Activated T-cell treated with anti-CD3 and anti-CD28 coated beads, Interleukin-2, amount 50 U/mL, for 1 hour (primary cell): ENCODE results near the gene GJB3.
"Not testable (repeated sequence)": the region's sequence is repeated elsewhere in the genome, so short reads cannot be mapped to it uniquely, and the experiment has no call there.

Experiments used
- DNase-seq: peaks from one replicate; pipeline ENCODE4 v3.0.0-alpha.2; 2020

GJB3 gene

DNA sequence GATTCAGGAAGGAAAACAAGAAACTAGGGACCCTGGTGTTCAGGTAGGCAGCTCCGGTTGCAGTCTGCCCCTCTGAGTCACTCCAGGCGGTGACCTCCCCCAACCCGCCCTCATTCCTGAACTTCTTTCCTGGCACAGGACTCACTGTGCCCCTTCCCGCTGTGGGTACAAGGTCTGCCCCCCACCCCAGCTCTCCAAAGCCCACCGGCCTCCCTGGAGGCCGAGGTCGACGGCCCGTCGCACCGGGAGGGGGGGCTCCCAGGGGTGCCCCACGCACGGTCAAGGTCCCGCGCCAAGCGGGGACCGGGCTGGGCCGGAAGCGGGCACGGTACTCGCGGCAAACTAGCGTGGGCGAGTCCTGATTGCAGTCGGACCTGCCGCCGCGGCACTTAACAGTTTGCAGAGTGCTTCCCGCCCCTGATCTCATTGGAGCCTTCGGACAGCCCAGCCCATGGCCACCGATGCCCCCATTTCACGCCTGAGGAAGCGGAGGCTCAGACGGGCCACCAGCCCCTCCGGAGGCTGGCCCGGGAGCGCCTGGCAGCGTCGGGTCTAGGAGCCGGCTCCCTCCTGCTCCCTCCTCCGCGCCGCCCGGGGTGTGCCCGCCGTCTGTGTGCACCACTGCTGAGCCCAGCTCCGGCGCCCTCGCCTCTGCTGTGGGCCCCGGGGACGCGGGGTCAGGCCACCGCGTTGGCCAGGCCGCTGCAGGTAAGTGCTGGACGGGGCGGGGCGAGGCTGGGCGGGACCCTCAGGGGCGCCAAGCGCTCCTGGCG is at the start of gene GJB3:
Gene GJB3 (plus strand): TSS at position 144 of the 773 bp plus-strand sequence. CDS start 3,549 bp downstream, outside the sequence.
- no peak for DNase-seq

DNA sequence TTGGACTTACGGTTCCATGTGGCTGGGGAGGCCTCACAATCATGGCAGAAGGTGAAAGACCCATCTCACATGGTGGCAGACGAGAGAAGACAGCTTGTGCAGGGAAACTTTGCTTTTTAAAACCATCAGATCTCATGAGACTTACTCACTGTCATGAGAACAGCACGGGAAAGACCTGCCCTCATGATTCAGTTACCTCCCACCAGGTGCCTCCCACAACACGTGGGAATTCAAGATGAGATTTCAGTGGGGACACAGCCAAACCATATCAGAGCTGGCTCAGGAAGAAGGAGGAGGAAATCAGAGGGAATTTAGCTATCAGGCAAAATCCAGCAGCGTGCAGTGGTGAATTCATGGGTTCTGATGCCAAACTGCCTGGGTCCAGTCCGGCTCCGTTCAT is 48.2 kb upstream of the GJB3 start:
- DNase-seq, result not testable (repeated sequence)

DNA sequence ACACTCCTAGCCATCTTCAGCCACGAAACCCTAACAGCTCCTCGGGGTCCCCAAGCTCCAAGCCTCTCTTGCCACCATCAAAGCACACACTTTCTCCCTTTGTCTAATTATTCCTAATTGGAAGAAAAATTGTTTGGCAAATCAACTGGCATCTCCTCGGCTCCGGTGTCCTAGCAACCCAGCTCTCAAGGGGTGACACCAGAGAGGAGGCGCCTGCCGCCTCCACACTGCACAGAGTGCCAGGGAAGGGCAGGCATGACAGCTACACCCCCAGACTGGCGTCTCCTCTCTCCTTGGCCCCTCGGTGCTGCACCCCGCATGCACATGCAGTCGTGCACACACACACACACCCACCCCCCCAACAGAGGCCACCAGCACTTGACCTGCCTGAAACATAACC is 44.3 kb upstream of the GJB3 start:
- DNase-seq, result no peak

DNA sequence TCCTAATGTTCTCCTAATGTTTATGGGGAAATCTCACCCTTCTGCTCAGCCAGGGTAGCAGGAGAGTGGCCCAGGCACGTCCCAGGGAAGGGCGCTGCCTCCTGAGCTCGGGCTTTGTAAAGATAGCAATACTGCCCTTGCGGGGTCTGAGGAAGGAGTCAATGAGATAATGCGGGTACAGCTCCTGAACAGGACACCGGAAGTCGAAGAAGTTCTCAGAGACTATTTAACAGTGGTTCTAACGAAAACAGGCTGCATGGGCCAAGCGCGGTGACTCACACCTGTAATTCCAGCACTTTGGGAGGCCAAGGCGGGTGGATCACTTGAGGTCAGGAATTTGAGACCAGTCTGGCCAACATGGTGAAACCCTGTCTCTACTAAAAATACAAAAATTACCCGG is 43.8 kb upstream of the GJB3 start:
- not testable (repeated sequence) for DNase-seq

DNA sequence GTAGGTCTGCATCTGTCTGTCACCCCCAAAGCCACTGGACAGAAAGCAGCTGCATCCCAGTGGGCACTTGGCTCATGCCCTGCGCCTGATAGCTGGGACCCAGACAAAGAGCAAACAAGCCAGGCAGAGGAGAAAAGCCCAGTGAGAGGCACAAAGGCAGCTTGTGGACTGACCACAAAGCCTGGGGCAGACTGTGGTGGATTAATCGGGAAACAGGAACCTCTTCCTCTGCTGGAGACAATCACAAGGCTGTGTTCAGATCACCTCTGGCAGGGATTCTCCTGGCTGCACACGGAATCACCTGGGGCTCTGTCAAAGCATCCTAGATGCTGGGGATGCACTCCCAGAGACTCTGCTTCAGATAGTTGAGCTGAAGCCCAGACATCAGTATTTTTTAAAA is 41.4 kb upstream of the GJB3 start:
- no peak for DNase-seq

DNA sequence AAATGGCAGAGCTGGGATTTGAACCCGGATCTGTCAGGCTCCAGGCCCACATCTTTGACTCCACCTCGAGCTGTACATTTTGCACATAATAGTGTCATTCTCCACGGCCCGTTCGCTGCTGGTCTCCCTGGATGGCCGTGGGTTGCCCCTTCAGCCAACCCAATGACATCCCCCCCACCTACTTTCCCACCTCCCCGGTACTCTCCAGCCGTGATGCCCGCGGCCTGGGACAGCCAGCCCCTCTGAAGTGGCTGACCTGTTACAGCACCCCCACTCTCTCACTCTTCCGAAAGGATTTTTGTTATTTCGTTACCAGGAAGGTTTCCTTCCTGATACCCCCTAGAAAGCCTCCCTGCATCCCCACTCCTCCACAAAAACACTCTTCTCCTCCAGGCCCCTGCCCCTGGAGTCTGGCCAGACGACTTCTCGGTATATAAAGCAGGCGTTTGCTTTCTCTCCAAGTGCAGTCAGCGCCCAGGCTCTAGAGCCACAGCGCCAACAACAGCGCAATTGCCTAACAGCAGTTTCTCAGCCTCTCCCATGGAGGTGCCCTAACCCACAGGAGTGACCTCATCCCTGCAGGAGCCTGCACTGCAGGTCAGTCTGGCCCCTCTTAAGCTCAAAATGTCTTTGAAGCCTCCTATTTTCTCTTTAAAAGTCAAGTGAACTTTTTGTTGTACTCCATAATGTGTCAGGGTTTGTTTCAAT is 40.7 kb upstream of the GJB3 start:
- no peak for DNase-seq

DNA sequence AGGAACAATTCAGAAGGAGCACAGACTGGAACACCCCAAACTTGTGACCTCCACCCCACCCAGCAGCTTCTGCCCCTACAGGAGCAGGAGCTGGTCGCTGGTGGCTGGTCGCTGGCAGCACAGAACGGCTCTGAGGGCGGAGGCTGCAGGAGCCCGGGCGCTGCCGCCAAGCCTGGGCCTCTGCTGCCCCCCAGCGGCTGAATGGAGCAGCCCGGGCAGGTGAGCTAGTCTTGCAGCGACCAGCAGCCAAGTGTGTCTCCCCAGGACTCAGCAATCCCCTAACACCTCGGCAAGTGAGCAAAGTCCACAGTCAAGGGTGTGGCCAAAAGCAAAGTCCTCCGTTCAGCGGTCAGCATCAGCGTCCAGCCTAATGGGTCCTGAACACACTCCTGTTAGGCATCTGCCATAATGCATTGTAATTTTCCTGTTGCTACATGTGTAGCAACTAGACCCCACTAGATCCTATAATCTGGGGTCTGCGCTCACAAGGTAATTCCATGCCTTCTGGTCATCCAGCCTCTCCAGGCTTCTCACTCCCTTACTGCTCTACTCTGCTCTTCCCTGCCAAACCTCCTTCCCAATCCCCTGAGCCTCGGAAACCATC is 38.2 kb upstream of the GJB3 start:
- DNase-seq, result peak; percentile 80

DNA sequence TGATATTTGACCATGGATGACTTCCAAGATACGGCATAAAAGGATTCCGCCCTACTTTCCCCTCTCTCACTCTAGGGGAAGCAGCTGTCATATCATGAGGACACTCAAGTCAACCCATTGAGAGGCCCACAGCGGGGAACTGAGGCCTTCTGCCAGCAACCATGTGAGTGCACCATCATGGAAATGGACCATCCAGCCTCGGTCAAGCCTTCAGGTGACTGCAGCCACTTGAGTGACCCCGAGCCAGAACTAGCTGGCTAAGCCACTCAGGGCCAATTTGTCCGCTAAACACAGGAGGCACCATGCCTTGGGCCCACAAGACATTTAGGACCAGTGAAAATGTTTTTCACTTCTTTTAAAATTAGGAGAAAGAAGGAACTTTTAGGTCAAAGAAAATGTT is 37.2 kb upstream of the GJB3 start:
- no peak for DNase-seq

DNA sequence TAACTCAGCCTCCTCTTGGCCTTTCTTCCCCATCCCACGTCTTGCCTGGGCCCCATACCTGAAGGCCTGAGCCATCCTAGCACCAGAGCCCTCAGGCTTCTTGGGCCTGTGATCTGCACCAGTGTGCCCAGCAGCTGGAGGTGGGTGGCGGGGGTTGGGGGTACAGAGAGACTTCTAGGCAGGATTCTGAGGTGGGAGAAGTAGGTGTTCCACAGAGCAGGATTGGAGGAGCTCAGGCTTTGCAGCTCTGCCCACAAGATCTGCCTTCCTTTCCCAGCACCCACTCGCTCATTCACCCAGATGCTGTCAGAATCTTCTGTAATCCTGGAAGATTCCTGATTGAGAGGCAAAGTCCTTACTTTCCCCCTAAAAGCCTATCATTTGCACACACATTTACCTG is 36.2 kb upstream of the GJB3 start:
- DNase-seq, result no peak

DNA sequence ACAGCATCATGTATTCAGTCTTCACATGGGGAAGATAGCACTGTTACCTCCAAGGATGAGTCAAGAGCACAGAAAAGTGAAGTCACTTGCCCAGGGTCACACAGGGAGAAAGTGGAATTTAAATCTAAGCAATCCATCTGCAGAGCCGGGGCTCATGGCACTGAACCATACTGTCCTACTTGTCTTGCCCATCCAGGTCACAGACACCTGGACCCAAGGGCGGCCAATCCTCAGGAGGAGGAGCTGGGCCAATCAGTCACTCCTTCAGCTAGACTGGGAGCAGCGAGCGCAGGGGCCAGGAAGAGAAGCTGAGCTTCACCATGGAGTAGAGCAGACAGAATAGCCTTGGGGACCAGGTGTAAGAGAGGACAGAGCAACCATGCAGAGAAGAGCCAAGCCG is 35.3 kb upstream of the GJB3 start:
- no peak for DNase-seq

DNA sequence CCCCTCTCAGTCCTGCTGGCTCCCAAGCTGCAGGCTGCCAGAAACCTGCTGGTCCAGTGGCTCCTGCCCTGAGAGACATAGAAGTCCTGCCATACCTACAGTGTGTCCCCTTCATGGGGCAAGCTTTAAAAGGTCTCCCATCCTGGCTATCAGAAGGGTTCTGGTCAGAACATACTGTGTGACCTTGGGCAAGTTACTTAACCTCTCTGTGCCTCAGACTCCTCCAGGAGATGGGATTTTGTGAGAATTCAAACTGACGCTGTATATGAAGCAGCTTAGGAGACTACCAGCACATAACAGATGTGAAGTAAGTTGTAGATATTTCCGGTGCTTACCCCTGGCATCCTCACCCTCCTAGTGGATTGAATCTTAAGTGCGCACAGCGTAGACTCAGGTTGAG is 34.9 kb upstream of the GJB3 start:
- DNase-seq, result no peak

DNA sequence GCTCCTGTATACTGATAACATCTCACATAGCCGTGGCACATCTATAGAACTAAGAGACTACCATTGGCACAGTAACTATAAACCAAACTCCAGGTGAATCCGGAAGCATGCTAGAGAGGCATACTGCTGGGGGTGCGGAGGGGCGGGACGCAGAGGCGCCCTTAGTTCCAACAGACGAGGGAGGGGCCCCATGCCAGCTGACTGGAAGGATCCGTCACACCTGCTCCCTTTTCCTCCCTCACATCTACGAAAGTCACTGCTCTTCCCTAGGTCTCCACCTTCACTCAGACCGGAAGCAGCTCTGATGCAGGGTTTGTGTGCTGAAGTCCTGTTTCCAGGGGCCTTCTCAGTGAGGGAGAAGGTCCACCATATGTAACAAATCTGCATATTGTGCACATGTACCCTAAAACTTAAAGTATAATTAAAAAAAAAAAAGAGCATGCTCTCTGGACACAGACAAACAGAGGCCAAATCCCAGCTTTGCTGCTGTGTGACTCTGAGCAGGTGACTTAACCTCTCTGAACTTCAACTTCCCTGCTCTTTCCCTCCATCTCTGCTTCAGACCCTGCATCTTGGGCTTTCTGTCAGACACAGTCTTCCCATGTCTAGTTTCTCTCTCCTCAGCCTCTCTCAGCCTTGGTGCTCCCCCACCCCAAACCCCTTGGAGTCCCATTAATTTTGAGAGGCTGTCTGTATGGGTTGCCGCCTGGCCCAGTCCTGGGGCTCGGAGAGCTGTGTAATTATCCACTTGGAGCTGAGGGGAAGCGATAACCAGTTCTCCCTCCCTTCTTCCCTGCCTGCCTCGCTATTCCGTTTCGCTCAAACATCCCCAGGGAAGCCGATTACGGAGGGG is 34.0 kb upstream of the GJB3 start:
- no peak for DNase-seq

DNA sequence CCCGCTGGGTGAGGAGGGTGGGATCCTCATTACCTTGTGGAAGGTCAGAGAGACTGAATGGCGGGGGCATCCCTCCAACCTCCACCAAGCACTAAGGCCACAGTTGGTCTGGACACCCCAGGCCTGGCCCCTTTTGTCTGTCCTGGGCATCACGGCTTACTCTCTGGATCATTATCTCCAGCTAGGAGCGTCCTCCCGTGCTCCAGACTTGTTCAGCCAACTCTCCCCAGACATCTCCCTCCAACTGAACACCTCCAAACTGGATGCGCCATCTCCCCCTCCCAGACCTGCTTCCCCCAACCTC is 33.4 kb upstream of the GJB3 start:
- DNase-seq, result no peak

DNA sequence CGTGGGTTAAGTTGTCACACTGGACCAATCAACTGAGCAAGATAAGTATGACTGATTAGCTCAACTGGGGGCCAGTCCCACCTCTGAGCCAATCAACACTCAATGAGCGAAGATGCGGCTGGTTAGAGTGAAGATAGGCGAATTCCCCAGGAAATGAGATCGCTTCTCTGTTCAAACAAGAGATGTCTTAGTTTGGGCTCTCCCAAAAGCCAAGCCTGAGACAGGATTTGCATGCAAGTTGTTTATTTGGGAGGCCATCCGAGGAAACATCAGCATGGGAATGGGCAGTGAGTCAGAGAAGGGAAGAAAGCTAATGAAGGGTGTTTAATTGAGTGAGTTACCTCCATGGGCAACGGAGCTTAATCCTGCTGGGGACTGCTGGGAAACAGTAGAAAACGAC is 31.0 kb upstream of the GJB3 start:
- DNase-seq, result no peak

DNA sequence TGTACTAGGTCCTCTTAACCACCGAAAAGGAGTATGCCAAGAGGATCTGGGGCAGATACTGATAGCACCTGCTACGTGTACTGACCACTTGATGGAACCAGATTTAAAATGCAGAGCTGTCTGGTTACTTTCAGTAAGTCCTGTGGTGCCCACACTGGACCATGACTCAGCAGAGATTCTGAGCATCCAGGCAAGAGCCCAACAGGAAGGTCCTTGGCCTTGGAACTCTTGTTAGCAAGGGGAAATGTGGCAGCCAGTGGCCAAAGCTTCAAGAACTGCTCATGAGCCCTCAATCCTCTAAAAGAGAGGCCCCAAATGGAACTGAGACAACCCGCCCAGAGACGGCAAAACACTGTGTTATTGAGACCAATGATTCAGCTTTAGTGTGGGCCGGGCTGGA is 30.4 kb upstream of the GJB3 start:
- DNase-seq, result no peak

DNA sequence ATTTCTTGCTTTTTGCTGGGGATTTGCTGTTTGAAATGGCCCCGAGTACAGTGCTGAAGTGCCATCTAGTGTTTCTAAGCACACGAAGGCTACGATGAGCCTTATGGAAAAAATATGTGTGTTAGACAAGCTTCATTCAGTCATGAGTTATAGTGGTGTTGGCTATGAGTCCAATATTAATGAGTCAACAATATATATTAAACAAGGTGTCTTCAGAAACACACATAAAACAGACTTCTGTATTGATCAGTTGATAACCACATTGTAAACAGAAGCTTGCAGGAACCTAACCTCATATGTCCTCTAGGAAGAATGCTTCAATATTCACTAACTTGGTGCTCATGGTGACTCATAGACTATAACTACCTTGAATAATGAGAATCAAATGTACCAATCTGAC is 27.9 kb upstream of the GJB3 start:
- no peak for DNase-seq

DNA sequence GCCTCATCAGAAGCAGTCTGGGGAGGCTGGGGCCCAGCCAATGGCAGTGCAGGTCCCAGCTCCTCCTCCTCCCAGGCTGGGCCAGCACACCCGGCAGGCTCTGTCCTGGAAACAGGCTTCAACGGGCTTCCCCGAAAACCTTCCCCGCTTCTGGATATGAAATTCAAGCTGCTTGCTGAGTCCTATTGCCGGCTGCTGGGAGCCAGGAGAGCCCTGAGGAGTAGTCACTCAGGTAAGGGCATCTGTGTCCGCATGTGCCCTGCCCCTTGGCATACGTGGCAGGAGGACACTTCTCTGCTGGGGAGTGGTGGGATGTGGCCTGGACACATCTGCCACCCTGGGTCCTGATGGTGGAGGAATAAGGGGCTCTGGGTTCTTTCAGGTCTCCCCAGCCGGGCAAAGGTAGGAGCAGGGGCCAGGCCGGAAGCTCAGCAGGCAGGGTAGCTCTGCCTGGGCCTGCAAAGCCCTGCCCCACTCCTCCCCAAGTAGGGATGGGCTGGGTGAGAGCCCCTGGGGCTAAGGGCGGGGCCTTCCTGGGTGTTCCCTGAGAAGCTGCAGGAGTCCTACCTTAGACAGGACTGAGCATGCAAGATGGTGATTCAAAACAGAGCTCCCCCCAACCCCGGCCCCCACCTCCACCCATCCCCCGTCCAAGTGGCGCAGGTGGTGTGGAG is 25.9 kb upstream of the GJB3 start, which contains the start of gene GJB5:
Gene GJB5 (plus strand): TSS at position 84 of the 674 bp plus-strand sequence. CDS start 2,284 bp downstream, outside the sequence.
- DNase-seq, result no peak

DNA sequence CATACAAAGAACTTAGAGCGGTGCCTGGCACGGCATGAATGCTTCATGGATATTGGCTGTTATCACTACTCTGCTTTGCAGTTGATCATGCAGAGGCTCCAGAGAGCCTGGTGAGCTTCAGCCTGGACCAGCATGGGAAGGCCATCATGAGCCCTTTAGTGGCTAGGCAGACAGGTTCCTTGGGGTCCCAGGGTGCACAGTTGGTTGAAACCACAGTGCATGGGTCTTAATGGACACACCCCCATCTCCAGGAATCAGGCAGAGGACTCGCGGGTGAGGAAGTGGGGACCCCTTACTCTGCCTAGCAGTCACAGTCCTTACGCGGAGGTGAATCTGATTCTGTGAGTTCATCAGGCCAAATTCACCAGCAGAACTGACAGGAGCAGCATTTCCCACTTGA is 25.1 kb upstream of the GJB3 start:
- no peak for DNase-seq

DNA sequence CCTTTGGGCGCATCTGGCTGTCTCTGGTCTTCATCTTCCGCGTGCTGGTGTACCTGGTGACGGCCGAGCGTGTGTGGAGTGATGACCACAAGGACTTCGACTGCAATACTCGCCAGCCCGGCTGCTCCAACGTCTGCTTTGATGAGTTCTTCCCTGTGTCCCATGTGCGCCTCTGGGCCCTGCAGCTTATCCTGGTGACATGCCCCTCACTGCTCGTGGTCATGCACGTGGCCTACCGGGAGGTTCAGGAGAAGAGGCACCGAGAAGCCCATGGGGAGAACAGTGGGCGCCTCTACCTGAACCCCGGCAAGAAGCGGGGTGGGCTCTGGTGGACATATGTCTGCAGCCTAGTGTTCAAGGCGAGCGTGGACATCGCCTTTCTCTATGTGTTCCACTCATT is 23.6 kb upstream of the GJB3 start:
- no peak for DNase-seq

DNA sequence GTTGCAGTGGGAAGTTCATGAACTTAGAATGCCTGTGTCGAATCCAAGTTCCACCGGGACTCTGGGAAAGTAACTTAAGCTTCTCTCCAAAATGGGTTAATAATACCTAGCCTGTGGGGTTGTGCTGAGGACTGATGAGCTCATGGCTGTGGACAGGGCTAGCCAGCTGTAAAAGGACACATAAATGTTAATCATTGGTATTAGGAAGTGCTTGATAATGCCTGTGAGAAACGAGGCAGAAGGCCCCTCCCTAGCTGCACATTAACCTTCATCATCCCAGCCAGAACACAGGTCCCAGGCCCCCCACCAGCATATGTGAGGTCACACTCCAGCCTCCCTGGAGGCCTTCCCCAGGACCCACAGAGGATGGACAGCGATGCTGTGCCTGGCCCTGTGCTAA is 22.3 kb upstream of the GJB3 start:
- no peak for DNase-seq

DNA sequence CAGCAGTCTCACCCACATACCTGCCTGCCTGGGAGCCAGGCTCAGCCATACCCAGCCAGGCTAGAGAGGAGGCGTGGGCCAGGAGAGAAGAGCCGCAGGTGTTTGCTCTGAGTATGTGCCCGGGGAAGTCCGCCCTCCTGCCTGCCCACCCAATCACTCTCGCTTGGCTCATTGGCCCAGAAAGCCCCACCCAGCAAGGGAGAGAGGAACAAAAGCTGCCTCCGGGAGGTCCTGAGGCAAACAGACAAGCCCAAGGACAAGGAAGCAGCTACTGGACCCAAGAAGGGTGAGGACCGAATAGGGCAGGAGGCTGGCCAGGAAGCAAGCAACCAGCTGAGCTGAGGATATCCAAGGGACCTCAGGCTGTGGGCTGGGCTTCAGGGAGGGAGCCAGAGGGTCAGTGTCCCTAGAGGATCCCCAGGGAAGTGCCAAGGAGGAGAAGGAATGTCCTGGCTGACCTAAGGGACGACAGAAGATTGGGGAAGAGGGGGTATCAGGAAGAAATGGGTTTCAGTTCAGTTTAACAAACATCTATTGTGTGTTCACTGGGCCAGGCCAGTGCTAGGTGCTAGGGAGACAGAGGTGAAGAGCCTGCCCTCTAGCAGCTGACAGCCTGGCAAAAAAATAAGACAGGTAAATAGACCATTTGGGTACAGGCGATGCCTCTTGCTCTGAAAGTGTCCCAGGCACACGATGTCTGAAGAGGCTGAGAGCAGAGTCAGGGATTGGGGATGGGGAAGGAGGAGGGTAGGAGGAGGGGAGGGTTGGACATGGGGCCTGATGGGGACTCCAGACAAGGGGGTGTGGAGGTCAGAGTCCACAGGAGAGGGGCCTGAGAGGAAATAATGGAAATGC is 21.3 kb upstream of the GJB3 start, which contains the start of gene GJB4:
Gene GJB4 (plus strand): TSS at position 238 of the 855 bp plus-strand sequence. CDS start 1,515 bp downstream, outside the sequence.
- no peak for DNase-seq
